Loucy (cell line): Measurements from ENCODE around the gene SLC44A1.

Experiments
- EZH2phosphoT487 ChIP-seq: fragments of 200-600 bp; IDR thresholded peaks from 2 replicates; pipeline ENCODE4 v1.6.1; 2018; ENCODE audit warnings: antibody characterized with exemption, mild to moderate bottlenecking, moderate library complexity, borderline replicate concordance
- TF ChIP-seq, protein P1 (sequence below): fragments of 200-600 bp; sonication (generic); conservative IDR thresholded peaks from 2 replicates; pipeline ENCODE4 v1.5.1; 2014; ENCODE audit warnings: mild to moderate bottlenecking, antibody characterized with exemption, low read length

DNA sequence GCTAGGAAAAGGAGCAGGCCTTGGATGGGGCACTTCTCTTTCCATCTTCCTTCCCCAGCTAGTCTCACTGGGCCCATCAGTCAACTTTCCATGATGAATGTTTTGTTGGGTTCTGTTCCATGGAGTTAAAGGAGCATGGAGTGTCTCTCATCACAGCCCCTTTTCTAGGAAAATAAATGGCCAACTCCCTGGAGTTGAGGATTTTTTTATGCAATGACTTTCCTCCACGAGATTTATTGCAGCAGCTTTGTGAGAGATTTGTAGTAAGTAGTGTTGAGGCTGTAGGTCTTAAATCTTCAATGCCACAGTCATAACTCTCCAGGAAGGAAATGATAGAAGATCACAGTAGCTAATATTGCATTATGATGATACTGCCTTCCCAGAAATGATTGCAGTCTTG, 45.6 kb upstream of the SLC44A1 start:
- TF ChIP-seq, protein P1, sequence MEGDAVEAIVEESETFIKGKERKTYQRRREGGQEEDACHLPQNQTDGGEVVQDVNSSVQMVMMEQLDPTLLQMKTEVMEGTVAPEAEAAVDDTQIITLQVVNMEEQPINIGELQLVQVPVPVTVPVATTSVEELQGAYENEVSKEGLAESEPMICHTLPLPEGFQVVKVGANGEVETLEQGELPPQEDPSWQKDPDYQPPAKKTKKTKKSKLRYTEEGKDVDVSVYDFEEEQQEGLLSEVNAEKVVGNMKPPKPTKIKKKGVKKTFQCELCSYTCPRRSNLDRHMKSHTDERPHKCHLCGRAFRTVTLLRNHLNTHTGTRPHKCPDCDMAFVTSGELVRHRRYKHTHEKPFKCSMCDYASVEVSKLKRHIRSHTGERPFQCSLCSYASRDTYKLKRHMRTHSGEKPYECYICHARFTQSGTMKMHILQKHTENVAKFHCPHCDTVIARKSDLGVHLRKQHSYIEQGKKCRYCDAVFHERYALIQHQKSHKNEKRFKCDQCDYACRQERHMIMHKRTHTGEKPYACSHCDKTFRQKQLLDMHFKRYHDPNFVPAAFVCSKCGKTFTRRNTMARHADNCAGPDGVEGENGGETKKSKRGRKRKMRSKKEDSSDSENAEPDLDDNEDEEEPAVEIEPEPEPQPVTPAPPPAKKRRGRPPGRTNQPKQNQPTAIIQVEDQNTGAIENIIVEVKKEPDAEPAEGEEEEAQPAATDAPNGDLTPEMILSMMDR = no peak
- no peak for TF ChIP-seq EZH2phosphoT487
